Measurements from ENCODE around the gene NCOA7. TPM values are rescaled to one million over a fixed set of nuclear protein-coding genes. Genes with fewer than 3 reads are reported as not detected.

NCOA7 gene
- total RNA-seq, 1 experiment from 2014 or later: 9.4 TPM

DNA sequence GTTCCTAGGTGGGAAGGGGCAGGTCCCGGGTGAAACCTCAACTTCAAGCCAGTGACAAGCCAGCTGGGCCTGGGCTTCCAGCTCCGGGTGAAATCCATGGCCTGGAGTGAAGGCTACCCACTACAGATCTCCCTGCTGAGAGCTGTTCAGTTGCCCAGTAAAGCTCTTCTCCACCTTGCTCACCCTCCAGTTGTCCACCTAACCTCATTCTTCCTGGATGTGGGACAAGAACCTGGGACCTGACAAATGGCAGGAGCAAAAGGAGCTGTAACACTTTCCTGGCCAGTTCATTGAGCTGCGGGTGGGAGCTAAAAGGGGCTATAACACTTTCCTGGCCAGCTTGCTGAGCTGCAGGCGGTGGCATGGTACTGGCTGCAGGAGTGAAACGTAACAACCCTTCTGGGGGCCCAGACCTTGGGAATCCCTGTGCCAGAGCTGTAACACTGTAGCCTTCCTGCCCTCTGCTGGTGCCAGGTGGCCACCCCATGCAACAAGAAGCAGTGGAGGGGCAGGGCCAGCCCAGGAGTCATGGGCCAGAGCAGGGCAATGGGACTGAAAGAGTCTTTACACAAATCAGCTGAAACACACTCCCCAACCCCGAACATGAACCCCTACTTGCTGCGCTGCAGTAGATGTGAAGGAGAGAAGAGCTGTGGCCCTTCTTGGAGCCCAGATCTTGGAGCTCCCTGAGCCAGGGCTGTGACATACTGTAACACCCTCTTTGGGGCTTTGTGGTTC is 162.2 kb downstream of the NCOA7 start:
- Mint-ChIP-seq H3K27ac (no peak overlapping the region), H3K4me1 (peaks cover 5 to 12% of the 10 kb centered on the region in 2 experiments; a peak in 2 of 4 replicates), H3K27me3 (ENCODE audit: low read depth) (peaks cover 4% of the 10 kb centered on the region), H3K9me3 (peaks cover 5 to 11% of the 10 kb centered on the region in 2 experiments; a peak in 3 of 5 replicates), H3K36me3 (ENCODE audit: insufficient read depth in 1 of 3, low read depth in 3 of 3) (peaks cover 0 to 6% (median 0%) of the 10 kb centered on the region in 3 experiments; a peak in 3 of 7 replicates), H3K4me3 (peak overlapping the region in 1 of 2 experiments; percentile 24; a peak in 1 of 5 replicates)
- no peak overlapping the region for H3K14ac ChIP-seq (ENCODE audit: insufficient read depth, low read length)
- no peak overlapping the region for H2BK15ac ChIP-seq (ENCODE audit: low read depth, low read length)
- H4K91ac ChIP-seq (ENCODE audit: insufficient read length, low read depth, low read length): no peak overlapping the region
- no peak overlapping the region for H2BK5ac ChIP-seq (ENCODE audit: insufficient read length, low read length)
- no peak overlapping the region for H4K5ac ChIP-seq (ENCODE audit: insufficient read length, low read depth, low read length)
- H3K4me1 ChIP-seq (ENCODE audit: insufficient read depth, low read length): 0 out of 2 replicates have a peak, but pooled peaks cover 1% of the 10 kb centered on the region
- H3K9ac ChIP-seq (ENCODE audit: extremely low read depth, insufficient read length, low read length): no peak overlapping the region
- H3K79me1 ChIP-seq (ENCODE audit: insufficient read depth, low read depth, low read length, poor library complexity, severe bottlenecking): no peaks in the 10 kb centered on the region
- no peak overlapping the region for H3T11ph ChIP-seq (ENCODE audit: low read length)
- H2BK12ac ChIP-seq (ENCODE audit: insufficient read length, low read depth, low read length): no peak overlapping the region
- WGBS (ENCODE audit: extremely low coverage, insufficient read length, low lambda C conversion rate): no CpG with 5 or more reads among the region's 7 CpGs
- no peak overlapping the region for H3K23ac ChIP-seq (ENCODE audit: insufficient read length, low read depth, low read length)
- no peak overlapping the region for H2AK5ac ChIP-seq (ENCODE audit: insufficient read length, low read length)
- no peak overlapping the region for H3K4me2 ChIP-seq (ENCODE audit: insufficient read depth, insufficient read length, low read length)
- DNase-seq: peak; percentile 90
- H3K4ac ChIP-seq (ENCODE audit: low read depth, low read length): no peak overlapping the region
- H3K27me3 ChIP-seq (ENCODE audit: insufficient read depth, low read length): no peaks in the 10 kb centered on the region
- H3K56ac ChIP-seq (ENCODE audit: insufficient read length, low read depth, low read length): no peak overlapping the region
- no peak overlapping the region for H4K8ac ChIP-seq (replicated peaks; ENCODE audit: insufficient read length, low read depth, low read length)
- H3K9me3 ChIP-seq (ENCODE audit: control insufficient read depth, low read depth, low read length): no peaks in the 10 kb centered on the region
- H2BK20ac ChIP-seq (ENCODE audit: low read depth, low read length, poor library complexity, severe bottlenecking): no peak overlapping the region
- no peak overlapping the region for H2AFZ ChIP-seq (ENCODE audit: low read length)
- H3K27ac ChIP-seq (ENCODE audit: insufficient read length, low read depth, low read length): no peak overlapping the region
- H2BK120ac ChIP-seq (ENCODE audit: low read depth, low read length, poor library complexity, severe bottlenecking): no peak overlapping the region
- no peaks in the 10 kb centered on the region for H4K20me1 ChIP-seq (ENCODE audit: control insufficient read depth, insufficient read depth, insufficient read length)
- H3K23me2 ChIP-seq (ENCODE audit: insufficient read length, low read depth, low read length, poor library complexity, severe bottlenecking): no peaks in the 10 kb centered on the region
- no peak overlapping the region for H3K18ac ChIP-seq (ENCODE audit: insufficient read length, low read depth, low read length)
- H3K79me2 ChIP-seq (ENCODE audit: insufficient read depth, low read length): no peaks in the 10 kb centered on the region
- TF ChIP-seq, protein P1, sequence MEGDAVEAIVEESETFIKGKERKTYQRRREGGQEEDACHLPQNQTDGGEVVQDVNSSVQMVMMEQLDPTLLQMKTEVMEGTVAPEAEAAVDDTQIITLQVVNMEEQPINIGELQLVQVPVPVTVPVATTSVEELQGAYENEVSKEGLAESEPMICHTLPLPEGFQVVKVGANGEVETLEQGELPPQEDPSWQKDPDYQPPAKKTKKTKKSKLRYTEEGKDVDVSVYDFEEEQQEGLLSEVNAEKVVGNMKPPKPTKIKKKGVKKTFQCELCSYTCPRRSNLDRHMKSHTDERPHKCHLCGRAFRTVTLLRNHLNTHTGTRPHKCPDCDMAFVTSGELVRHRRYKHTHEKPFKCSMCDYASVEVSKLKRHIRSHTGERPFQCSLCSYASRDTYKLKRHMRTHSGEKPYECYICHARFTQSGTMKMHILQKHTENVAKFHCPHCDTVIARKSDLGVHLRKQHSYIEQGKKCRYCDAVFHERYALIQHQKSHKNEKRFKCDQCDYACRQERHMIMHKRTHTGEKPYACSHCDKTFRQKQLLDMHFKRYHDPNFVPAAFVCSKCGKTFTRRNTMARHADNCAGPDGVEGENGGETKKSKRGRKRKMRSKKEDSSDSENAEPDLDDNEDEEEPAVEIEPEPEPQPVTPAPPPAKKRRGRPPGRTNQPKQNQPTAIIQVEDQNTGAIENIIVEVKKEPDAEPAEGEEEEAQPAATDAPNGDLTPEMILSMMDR (conservative IDR thresholded peaks at IDR 0.05): peak; percentile 33; the same call in 2 of the 3 replicates
